ENCODE results near the gene PTGER4.
"Not testable (repeated sequence)": the region's sequence is repeated elsewhere in the genome, so short reads cannot be mapped to it uniquely, and the experiment has no call there.

- not testable (repeated sequence) for TF ChIP-seq CTCF, POLR2A (IDR thresholded peaks at IDR 0.05)
Observed at GRCh38 chr5:40639531-40639930, 40.2 kb upstream of the PTGER4 start.
